ENCODE data around the gene ABCD1. TPM values are rescaled to one million over a fixed set of nuclear protein-coding genes. Genes with fewer than 3 reads are reported as not detected.

Gene ABCD1
- total and polyA plus RNA-seq, 12 donors: 9.3 to 24.2 (median 14.4) TPM

GRCh38 chrX:153734871-153735270 is 10.2 kb downstream of the ABCD1 start:
- peaks cover 0 to 8% (median 0%) of the 10 kb centered on the region in 11 donors for H3K9me3 ChIP-seq
- intact Hi-C loops (cut with DNase I): no loop called here
- WGBS, 2 donors: 99 to 100% methylated on average over 2 of the region's 2 CpGs
- H3K27me3 ChIP-seq: no peaks in the 10 kb centered on the region
- no peak for TF ChIP-seq CTCF (IDR thresholded peaks at IDR 0.05)
- DNase-seq (no peak), ATAC-seq (no peak)
- no peak overlapping the region for H3K4me3 ChIP-seq
- H3K36me3 ChIP-seq: peaks cover 0 to 35% (median 0%) of the 10 kb centered on the region in 9 donors
- H3K27ac ChIP-seq: no peak overlapping the region
- H3K4me1 ChIP-seq: peaks cover 0 to 14% (median 0%) of the 10 kb centered on the region in 9 donors

GRCh38 chrX:153735274-153735673 is 10.6 kb downstream of the ABCD1 start:
- Histone ChIP-seq H3K27ac (no peak overlapping the region), H3K4me3 (no peak overlapping the region), H3K36me3 (peaks cover 0 to 31% (median 0%) of the 10 kb centered on the region in 9 donors), H3K9me3 (peaks cover 0 to 8% (median 0%) of the 10 kb centered on the region in 11 donors), H3K27me3 (no peaks in the 10 kb centered on the region), H3K4me1 (peaks cover 0 to 14% (median 0%) of the 10 kb centered on the region in 9 donors)
- no peak for DNase-seq
- TF ChIP-seq CTCF (IDR thresholded peaks at IDR 0.05): no peak
- intact Hi-C loops (cut with DNase I): no loop called here
- 82% methylated on average over 9 of the region's 9 CpGs for WGBS, 2 donors
- ATAC-seq: no peak

GRCh38 chrX:153736071-153736820 is 11.6 kb downstream of the ABCD1 start:
- DNase-seq: no peak
- peaks cover 0 to 4% (median 0%) of the 10 kb centered on the region in 11 donors for H3K9me3 ChIP-seq
- H3K4me3 ChIP-seq: no peak overlapping the region
- no peak for TF ChIP-seq CTCF (IDR thresholded peaks at IDR 0.05)
- intact Hi-C loops (cut with DNase I): no loop called here
- no peak overlapping the region for H3K27ac ChIP-seq
- WGBS, 2 donors: 89 to 91% methylated on average over 18 to 30 of the region's 30 CpGs
- H3K27me3 ChIP-seq: no peaks in the 10 kb centered on the region
- ATAC-seq: no peak
- peaks cover 0 to 8% (median 0%) of the 10 kb centered on the region in 9 donors for H3K4me1 ChIP-seq
- peaks cover 0 to 35% (median 0%) of the 10 kb centered on the region in 9 donors for H3K36me3 ChIP-seq

- TF ChIP-seq CTCF (IDR thresholded peaks at IDR 0.05): no peak
- no peak overlapping the region for H3K4me3 ChIP-seq
- H3K27ac ChIP-seq: no peak overlapping the region
- WGBS, 2 donors: 82 to 86% methylated on average over 10 to 15 of the region's 15 CpGs
- no peaks in the 10 kb centered on the region for H3K27me3 ChIP-seq
- DNase-seq (no peak), ATAC-seq (no peak)
- intact Hi-C loops (cut with DNase I): no loop called here
- no peaks in the 10 kb centered on the region for H3K9me3 ChIP-seq
- H3K36me3 ChIP-seq: peaks cover 0 to 35% (median 0%) of the 10 kb centered on the region in 9 donors
- H3K4me1 ChIP-seq: peaks cover 0 to 5% (median 0%) of the 10 kb centered on the region in 9 donors
Observed at GRCh38 chrX:153736871-153737441, 12.3 kb downstream of the ABCD1 start.

Data from heart right ventricle (tissue), 16 donors.